Measurements from ENCODE around the gene FNTB. TPM values are rescaled to one million over a fixed set of nuclear protein-coding genes. Genes with fewer than 3 reads are reported as not detected.

FNTB gene
- total and polyA plus RNA-seq, 5 experiments from 2014 or later = 2.0 to 9.9 (median 7.7) TPM

DNA sequence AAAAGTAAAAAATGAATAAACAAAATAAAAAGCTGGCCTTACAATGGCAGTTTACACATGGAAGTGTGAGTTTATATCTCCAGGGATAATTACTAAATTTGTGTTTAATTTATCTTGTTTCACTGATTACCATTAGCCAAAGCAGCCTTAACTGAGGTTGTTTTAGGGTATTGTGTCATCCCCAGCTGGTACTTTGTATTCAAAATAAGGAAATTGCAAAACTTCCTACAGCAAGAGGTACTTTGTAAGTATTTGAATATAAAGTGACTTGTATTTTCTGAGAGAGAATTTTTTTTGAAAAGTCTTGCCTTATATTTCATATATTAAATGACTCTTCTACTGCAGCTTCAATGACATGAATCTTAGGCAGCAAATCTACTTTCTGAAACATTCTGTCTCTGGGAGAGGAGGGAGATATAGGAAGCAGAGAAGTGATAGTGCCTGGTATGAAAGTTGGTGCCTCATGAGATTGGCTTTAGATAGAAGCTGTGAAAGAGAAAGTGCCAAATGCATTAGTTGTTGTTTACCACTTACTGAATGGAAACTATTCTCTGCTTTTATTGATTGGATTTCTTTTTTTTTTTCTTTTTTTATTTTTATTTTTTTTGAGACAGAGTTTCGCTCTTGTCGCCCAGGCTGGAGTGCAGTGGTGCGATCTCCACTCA lies 6.7 kb downstream of the FNTB start:
- Mint-ChIP-seq H3K36me3 (peaks cover 0 to 5% (median 4%) of the 10 kb centered on the region in 3 donors), H3K4me3 (no peak overlapping the region), H3K9me3 (no peaks in the 10 kb centered on the region), H3K4me1 (peaks cover 14 to 40% (median 34%) of the 10 kb centered on the region in 4 donors), H3K27ac (peak overlapping the region in 2 of 10 donors; percentile 23 to 72), H3K27me3 (no peaks in the 10 kb centered on the region)
- DNase-seq (no peak), ATAC-seq (no peak)
- POLR2A ChIA-PET = no interaction called here

DNA sequence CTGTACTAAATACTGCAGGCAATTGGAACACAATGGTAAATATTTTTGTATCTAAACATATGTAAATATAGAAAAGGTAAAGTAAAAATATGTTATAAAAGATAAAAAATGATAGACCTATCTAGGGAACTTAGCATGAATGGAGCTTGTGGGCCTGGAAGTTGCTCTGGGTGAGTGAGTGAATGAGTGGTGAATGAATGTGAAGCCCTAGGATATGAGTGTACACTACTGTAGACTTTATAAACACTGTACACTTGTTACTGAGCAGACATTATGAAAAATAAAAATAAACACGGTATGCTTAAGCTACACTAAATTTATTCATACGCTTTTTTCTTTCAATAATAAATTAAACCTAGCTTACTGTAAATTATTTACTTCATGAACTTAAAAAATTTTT lies 7.8 kb downstream of the FNTB start:
- Mint-ChIP-seq H3K9me3 (no peaks in the 10 kb centered on the region), H3K27me3 (no peaks in the 10 kb centered on the region), H3K4me3 (no peak overlapping the region), H3K27ac (no peak overlapping the region), H3K4me1 (peaks cover 14 to 32% (median 29%) of the 10 kb centered on the region in 4 donors), H3K36me3 (peaks cover 0 to 5% (median 4%) of the 10 kb centered on the region in 3 donors)
- ATAC-seq = no peak
- POLR2A ChIA-PET = no interaction called here
- DNase-seq = no peak

DNA sequence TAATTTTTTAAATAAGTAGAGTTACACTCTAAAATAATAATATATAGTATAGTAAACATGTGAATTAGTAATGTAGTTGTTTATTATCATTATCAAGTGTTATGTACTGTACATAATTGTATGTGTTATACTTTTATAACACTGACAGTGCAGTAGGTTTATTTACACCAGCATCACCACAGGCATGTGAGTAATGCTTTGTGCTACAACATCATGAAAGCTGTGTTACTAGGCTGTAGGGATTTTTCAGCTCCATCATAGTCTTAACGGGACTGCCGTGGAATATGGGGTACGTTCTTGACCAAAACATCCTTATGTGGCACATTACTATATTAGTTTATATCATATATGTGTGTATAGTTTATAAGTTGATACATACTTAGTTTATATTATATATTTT lies 8.6 kb downstream of the FNTB start:
- Mint-ChIP-seq H3K36me3 (peaks cover 0 to 9% (median 4%) of the 10 kb centered on the region in 3 donors), H3K4me3 (no peak overlapping the region), H3K9me3 (no peaks in the 10 kb centered on the region), H3K27ac (no peak overlapping the region), H3K4me1 (peaks cover 13 to 26% (median 21%) of the 10 kb centered on the region in 4 donors), H3K27me3 (no peaks in the 10 kb centered on the region)
- POLR2A ChIA-PET = interaction anchor here (0.6 kb wide), 1 partner anchor 29 kb away, joined by 3 read pairs; no protein-coding TSS in a partner anchor
- DNase-seq (no peak), ATAC-seq (no peak)

DNA sequence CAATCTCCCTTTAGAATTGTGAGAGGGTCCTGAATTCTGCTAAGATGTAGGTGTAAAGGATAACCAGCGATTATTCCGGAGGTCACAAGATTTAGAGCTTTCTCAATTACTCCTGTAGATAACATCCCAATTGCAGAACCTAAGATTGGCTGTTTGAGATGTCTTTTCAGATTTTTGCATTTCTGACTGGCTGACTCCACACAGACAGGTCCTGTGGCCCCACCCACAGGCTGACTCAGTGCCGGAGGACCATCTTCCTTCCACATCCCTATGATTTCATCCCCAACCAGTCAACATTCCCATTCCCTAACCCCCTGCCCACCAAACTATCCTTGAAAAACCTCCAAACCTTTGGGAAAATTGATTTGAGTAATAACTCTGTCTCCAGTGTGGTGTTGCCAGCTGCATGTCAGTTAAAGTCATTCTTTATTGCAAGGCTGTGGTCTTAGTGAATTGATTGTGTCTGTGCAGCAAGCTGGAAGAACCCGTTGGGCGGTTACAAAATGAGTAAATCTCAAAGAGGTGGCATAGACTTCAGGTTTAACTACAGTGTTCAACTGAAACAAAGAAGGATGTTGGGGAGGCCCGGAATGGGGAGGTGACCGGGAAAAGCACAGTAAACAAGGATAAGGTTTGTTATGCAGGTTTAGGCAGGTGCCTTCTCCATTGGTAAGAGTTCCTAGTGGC lies 10.6 kb downstream of the FNTB start:
- no peak for DNase-seq
- peaks cover 0 to 7% (median 4%) of the 10 kb centered on the region in 3 donors for H3K36me3 Mint-ChIP-seq
- H3K27ac Mint-ChIP-seq = peak overlapping the region in 1 of 10 donors; percentile 61
- POLR2A ChIA-PET = interaction anchor here (0.6 kb wide), 1 partner anchor 424 kb away, joined by 3 read pairs; no protein-coding TSS in a partner anchor
- H3K27me3 Mint-ChIP-seq = no peaks in the 10 kb centered on the region
- no peaks in the 10 kb centered on the region for H3K9me3 Mint-ChIP-seq
- H3K4me3 Mint-ChIP-seq = peak overlapping the region in 2 of 10 donors; percentile 37 to 60
- peaks cover 6 to 14% (median 6%) of the 10 kb centered on the region in 4 donors for H3K4me1 Mint-ChIP-seq
- no peak for ATAC-seq

DNA sequence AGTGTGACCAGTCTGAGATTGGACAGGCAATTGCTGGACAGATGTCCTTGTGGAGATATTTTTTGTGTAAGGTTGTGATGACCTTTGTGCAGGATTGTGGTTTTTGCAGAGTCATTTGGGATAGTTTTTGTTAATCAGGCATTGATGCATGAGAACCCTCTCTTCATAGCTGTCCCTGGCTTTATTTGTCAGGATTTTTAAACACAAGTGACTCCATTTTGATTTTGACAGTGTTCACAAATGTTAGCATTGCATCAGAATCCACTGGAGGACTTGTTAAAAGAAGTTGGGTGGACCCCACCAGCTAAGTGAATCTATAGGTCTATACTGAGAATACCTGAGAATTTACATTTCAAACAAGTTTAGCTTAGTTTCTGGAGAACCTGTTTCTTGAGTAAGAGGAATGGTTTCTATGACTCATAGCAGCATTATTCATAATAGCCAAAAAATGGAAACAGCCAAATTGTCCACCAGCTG lies 11.8 kb downstream of the FNTB start:
- H3K36me3 Mint-ChIP-seq = peaks cover 0 to 7% (median 0%) of the 10 kb centered on the region in 3 donors
- no peak overlapping the region for H3K27ac Mint-ChIP-seq
- ATAC-seq (no peak), DNase-seq (no peak)
- H3K4me1 Mint-ChIP-seq = peaks cover 4 to 19% (median 6%) of the 10 kb centered on the region in 4 donors
- H3K4me3 Mint-ChIP-seq = no peak overlapping the region
- H3K9me3 Mint-ChIP-seq = no peaks in the 10 kb centered on the region
- POLR2A ChIA-PET = interaction anchor here (0.6 kb wide), 1 partner anchor 122 kb away, joined by 3 read pairs; no protein-coding TSS in a partner anchor
- H3K27me3 Mint-ChIP-seq = no peaks in the 10 kb centered on the region

DNA sequence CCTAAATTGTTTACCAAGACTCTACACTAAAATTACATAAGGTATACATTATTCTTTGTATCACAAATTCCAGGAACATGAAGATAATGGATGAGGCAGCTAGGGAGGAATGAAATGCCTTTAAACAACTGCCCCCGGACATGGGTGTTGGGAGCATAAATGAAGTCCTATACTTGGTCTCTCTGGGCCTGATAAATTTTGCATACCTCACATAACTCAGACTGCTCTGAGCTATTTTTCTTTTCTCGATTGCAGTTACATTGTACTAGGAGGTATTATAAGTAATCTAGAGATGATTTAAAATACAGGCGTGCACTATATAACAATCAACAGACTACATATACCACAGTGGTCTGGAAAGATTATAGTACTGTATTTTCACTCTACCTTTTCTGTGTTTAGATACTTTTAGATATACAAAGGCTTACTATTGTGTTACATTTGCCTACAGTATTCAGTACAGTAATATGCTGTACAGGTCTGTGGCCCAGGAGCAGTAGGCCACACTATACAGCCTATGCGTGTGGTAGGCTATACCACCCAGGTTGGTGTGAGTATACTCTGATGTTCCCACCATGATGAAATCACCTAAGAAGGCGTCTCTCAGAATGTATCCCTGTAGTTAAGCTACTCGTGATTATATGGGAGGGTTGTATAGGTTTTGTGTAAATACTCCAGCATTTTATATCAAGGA lies 14.3 kb downstream of the FNTB start:
- Mint-ChIP-seq H3K36me3 (peaks cover 0 to 26% (median 4%) of the 10 kb centered on the region in 3 donors), H3K27ac (peak overlapping the region in 1 of 10 donors; percentile 9), H3K4me3 (no peak overlapping the region), H3K4me1 (peaks cover 4 to 15% (median 6%) of the 10 kb centered on the region in 4 donors), H3K9me3 (no peaks in the 10 kb centered on the region), H3K27me3 (no peaks in the 10 kb centered on the region)
- DNase-seq = no peak
- POLR2A ChIA-PET = no interaction called here
- ATAC-seq = no peak

DNA sequence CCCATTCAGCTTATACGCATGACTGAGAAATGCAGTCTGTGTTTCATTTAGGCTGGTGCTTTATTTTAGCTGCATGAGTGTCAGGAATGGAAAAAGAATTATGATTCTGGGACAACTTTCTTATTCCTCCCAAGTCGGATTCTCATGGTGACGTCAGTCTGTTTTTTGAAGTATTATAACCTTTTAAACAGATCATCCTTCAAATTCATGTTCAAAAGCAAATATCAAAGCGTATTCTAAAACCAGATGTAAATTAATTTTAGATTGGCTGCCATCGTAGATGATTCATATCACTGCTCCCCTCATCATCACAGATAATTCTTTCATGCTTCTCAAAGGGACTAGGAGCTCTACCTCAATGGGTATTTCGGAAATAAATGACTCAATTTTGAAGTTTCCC lies 15.0 kb downstream of the FNTB start:
- Mint-ChIP-seq H3K9me3 (no peaks in the 10 kb centered on the region), H3K27me3 (no peaks in the 10 kb centered on the region), H3K36me3 (peaks cover 0 to 32% (median 4%) of the 10 kb centered on the region in 3 donors), H3K4me1 (peaks cover 4 to 11% (median 6%) of the 10 kb centered on the region in 4 donors), H3K27ac (no peak overlapping the region), H3K4me3 (no peak overlapping the region)
- no peak for DNase-seq
- no peak for ATAC-seq
- POLR2A ChIA-PET = no interaction called here

DNA sequence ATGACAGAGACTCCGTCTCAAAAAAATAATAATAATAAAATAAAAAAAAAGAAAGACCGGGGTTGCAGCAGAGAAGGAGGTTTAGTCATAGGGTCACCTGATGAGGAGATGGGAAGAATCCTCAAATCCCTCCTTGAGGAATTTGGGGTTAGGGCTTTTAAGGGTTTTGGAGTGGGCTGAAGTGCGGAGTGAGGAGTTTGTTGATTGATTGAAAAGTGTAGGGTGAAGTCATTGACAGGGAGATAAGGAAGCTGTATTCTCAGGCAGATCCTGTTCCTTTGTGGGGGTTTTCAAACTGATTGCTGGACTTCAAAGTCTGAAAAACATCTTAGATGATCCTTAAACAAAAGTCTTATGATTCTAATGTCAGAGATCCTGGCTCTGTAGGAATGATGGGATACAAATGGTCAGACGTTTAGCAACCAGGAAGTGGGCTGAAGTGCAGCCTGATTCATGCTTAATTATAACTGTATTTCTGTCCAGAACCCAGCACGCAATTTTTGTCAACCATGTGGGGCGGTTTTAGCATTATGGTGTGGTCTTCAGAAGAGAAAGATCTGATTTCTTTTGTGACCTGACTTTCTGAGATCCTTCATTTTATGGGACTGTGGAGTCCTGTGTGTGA lies 16.0 kb downstream of the FNTB start:
- peak overlapping the region in 6 of 10 donors; percentile 3 to 68 (median 19) for H3K27ac Mint-ChIP-seq
- POLR2A ChIA-PET = no interaction called here
- no peak for DNase-seq
- H3K27me3 Mint-ChIP-seq = no peaks in the 10 kb centered on the region
- H3K9me3 Mint-ChIP-seq = no peaks in the 10 kb centered on the region
- ATAC-seq = no peak
- peaks cover 0 to 35% (median 4%) of the 10 kb centered on the region in 3 donors for H3K36me3 Mint-ChIP-seq
- H3K4me1 Mint-ChIP-seq = peaks cover 3 to 11% (median 5%) of the 10 kb centered on the region in 4 donors
- no peak overlapping the region for H3K4me3 Mint-ChIP-seq

DNA sequence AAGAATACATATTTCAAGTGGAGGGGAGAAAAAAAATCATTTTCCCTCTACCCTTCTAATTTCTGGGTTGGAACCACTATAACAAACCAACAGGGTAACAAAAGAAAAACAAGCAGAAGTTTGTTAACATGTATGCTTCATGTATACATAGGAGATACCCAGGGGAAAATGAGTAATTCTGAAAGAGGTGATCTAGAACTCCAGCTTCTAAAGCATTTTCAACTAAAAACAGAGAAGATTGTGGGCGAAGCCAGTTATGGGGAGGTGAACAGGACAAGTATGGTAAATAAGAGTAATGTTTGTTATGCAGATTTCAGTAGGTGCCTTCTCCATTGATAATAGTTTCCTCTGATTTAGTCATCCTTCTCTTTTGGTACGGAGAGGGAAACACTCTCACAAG lies 16.7 kb downstream of the FNTB start:
- Mint-ChIP-seq H3K4me3 (no peak overlapping the region), H3K4me1 (peaks cover 0 to 11% (median 3%) of the 10 kb centered on the region in 4 donors), H3K27me3 (no peaks in the 10 kb centered on the region), H3K36me3 (peaks cover 0 to 37% (median 4%) of the 10 kb centered on the region in 3 donors), H3K27ac (no peak overlapping the region), H3K9me3 (no peaks in the 10 kb centered on the region)
- no peak for ATAC-seq
- no peak for DNase-seq
- POLR2A ChIA-PET = no interaction called here

DNA sequence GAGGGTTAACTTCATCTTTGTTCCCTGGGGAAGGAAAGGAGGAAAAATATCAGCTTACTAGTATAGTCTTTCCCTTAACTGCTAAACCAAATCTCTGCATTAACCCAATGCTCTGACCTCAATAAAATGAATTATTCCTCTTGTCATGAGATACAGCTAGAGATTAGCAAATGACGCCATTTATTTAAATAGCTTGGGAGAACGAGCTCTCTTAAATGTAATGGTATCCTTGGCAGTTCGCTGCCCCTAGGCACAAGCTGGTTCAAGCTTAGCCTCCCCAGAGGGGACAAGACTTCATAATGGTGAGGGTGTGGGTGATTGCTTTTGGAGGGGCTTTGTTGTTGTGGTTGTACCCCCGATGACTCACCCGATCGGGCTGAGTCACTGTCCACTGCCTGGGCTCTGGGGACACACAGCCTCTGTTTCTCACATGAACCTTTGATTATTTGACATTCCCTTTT lies 19.6 kb downstream of the FNTB start:
- H3K27ac Mint-ChIP-seq = peak overlapping the region in 2 of 10 donors; percentile 1 to 10
- H3K36me3 Mint-ChIP-seq = peaks cover 0 to 55% (median 4%) of the 10 kb centered on the region in 3 donors
- DNase-seq = no peak
- ATAC-seq = no peak
- no peaks in the 10 kb centered on the region for H3K27me3 Mint-ChIP-seq
- no peak overlapping the region for H3K4me3 Mint-ChIP-seq
- no peaks in the 10 kb centered on the region for H3K9me3 Mint-ChIP-seq
- POLR2A ChIA-PET = no interaction called here
- H3K4me1 Mint-ChIP-seq = peaks cover 0 to 11% (median 4%) of the 10 kb centered on the region in 4 donors

DNA sequence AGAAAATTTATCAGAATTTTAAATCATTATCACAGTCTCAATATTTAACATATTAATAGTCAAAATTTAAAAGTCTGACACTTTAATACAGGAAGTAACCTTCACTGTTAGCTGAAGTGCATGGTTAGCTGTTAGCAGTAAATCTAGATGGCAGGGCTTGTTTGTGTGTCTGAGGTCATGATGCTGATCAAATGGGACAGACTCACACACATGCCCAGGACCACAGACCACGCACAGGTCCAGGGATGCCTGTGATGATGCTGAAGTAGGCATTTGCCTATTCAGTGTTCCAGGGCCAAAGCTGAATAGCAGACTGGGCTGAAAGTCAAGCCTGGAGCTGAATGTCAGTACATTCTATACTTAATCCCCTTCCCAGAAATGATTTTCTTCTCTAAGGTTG lies 20.5 kb downstream of the FNTB start:
- peaks cover 0 to 62% (median 6%) of the 10 kb centered on the region in 3 donors for H3K36me3 Mint-ChIP-seq
- H3K4me3 Mint-ChIP-seq = no peak overlapping the region
- ATAC-seq (no peak), DNase-seq (no peak)
- POLR2A ChIA-PET = no interaction called here
- no peaks in the 10 kb centered on the region for H3K27me3 Mint-ChIP-seq
- H3K9me3 Mint-ChIP-seq = no peaks in the 10 kb centered on the region
- no peak overlapping the region for H3K27ac Mint-ChIP-seq
- H3K4me1 Mint-ChIP-seq = peaks cover 0 to 8% (median 4%) of the 10 kb centered on the region in 4 donors

DNA sequence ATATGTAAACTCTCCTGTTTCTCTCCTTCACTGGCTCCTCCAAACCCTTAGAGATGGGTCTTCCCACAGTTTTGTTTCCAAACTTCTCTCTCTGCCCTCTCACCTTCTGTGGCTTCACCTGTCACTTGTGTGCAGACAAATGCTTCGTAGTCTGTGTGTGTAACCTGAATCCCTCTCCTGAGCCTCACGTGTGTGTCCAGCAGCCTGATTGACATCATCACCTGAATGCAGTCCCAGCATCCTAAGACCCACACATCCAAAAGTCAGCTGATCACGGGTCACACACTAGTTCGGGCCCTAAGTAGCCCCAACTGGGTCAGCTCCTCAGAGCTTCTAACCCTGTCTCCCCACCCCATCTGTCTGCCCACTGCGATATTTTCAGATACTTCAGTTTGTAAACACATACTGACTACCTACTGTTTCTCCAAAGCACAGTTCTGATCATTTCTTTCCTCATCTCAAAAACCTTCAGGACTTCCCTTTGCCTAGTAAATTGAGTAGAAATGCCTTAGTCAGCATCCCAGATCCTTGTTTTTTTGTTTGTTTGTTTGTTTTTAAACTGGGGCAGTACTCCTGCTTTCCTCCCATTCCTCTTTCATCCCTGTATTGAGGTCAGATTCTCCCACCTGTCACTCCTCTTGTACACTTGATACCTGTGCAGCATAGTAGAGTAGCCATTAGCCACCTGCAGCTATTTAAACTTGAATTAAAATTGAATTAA lies 23.7 kb downstream of the FNTB start:
- no peak for ATAC-seq
- Mint-ChIP-seq H3K36me3 (peaks cover 0 to 73% (median 17%) of the 10 kb centered on the region in 3 donors), H3K9me3 (no peaks in the 10 kb centered on the region)

More for the DNA sequence above, 23.7 kb downstream of the FNTB start:
- Mint-ChIP-seq H3K4me3 (no peak overlapping the region), H3K27ac (peak overlapping the region in 3 of 10 donors; percentile 63 to 75 (median 67)), H3K4me1 (peaks cover 0 to 4% (median 1%) of the 10 kb centered on the region in 4 donors), H3K27me3 (no peaks in the 10 kb centered on the region)
- POLR2A ChIA-PET = no interaction called here
- no peak for DNase-seq

Data from naive thymus-derived CD8-positive, alpha-beta T cell (primary cell).